ENCODE data around the gene IL18BP. TPM values are rescaled to one million over a fixed set of nuclear protein-coding genes. Genes with fewer than 3 reads are reported as not detected.

The IL18BP gene
- total RNA-seq, 1 donor from 2014 or later = 3.7 TPM

DNA sequence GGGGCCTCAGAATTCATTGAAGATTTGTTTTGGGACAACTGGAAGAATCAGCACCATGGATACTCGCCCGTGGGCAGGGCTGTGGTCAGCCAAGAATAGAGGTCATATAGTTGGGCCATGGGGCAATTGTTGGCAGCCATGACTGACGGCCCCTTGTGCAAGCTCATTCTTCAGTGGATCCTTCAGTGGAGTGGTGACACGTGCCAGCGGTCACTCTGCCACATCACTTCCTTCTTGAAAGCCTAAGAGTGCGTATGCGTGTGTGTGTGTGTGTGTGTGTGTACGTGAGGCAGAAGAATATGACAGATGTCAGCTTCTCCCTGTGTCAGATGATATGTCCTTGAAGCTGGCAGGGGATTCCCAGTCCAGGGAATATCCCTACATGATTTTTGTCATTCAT lies 1.8 kb upstream of the IL18BP start:
- DNase-seq = no peak

DNA sequence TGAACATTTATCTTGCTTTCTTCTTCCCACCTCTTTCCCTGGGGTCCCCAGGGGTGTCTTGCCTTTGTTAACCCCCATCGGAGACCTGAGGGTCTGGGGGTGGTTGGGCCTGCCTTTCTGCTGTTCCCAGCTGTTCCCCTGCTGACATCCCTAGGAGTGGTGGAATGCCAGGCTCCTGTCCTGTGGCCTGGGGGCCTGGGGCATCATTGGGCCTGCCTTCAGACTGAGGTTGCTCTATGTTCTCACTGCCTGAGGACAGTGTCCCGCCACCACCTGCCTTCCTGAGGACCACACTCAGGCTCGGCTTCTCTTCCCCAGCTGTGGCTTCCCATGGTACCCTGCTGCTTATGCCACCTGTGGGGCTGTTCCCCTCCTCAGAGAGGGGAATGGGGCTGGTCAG lies 1.1 kb upstream of the IL18BP start:
- DNase-seq = no peak

DNA sequence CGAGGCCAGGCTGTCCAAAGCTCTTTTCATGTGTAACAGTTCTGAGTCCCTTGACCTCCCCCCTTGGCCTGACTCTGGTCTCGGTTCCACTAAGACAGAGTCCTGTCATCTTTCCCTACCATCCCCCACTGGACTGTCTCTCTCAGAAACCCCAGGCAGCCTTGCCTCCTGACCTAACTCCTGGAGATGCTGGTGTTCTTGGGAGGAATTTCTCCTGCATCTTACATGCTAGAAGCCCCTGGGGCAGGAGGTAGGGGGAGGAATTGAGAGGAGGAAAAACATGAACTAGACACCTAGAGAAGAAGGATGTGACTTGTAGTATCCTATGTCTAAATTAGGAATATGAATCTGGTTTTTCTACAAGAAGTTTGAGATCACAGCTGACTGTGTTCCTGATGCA lies 648 bp upstream of the IL18BP start:
- DNase-seq = no peak

DNA sequence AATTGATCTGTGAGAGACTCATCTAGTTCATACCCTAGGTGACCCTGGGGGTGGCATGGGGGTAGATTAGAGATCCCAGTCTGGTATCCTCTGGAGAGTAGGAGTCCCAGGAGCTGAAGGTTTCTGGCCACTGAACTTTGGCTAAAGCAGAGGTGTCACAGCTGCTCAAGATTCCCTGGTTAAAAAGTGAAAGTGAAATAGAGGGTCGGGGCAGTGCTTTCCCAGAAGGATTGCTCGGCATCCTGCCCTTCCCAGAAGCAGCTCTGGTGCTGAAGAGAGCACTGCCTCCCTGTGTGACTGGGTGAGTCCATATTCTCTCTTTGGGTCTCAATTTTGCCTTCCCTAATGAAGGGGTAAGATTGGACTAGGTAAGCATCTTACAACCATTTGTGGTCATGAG lies 653 bp downstream of the IL18BP start:
- no peak for DNase-seq

DNA sequence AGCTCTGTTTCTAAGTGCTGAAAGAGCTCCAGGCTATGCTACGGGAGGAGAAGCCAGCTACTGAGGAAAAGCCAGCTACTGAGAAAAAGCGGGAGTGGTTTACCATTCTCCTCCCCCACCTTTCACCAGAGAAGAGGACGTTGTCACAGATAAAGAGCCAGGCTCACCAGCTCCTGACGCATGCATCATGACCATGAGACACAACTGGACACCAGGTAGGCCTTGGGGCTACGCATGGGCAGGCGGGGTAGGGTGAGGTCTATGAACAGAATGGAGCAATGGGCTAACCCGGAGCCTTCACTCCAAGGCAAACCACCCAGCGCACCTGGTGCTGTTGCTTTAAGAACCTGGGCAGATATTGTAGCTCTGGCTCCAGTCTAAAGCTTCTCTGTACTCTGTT lies 1.1 kb downstream of the IL18BP start:
- no peak for DNase-seq

DNA sequence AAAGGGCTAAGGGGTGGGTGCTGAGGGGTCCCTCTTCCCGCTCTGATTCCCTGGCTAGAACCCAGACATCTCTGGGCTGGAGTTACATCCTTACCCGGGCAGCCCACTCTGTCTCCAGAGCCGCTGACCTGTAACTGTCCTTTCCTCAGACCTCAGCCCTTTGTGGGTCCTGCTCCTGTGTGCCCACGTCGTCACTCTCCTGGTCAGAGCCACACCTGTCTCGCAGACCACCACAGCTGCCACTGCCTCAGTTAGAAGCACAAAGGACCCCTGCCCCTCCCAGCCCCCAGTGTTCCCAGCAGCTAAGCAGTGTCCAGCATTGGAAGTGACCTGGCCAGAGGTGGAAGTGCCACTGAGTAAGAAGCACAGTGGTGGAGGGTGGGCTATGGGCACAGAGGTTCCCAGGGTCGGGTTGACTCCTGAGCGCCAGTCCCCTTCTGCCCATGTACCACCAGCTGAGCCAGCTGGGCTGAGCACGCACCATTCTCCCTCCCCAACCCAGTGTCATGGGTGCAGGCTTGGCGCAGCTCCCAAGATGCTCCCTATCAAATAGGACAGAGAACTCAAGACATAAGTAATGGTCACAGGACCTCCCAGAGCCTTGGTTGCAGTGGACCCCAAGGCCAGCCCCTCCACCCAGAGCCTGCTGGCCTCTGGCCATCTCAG lies 1.6 kb downstream of the IL18BP start:
- DNase-seq = no peak

DNA sequence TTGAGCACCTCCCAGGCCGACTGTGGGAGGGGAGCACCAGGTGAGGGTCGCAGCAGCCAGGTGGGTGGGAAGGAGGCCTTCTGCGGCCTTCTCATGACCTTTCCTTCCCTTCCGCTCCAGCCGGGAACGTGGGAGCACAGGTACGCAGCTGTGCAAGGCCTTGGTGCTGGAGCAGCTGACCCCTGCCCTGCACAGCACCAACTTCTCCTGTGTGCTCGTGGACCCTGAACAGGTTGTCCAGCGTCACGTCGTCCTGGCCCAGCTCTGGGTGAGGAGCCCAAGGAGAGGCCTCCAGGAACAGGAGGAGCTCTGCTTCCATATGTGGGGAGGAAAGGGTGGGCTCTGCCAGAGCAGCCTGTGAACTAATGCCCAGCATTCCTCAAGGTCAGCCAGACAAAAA lies 2.6 kb downstream of the IL18BP start:
- no peak for DNase-seq

DNA sequence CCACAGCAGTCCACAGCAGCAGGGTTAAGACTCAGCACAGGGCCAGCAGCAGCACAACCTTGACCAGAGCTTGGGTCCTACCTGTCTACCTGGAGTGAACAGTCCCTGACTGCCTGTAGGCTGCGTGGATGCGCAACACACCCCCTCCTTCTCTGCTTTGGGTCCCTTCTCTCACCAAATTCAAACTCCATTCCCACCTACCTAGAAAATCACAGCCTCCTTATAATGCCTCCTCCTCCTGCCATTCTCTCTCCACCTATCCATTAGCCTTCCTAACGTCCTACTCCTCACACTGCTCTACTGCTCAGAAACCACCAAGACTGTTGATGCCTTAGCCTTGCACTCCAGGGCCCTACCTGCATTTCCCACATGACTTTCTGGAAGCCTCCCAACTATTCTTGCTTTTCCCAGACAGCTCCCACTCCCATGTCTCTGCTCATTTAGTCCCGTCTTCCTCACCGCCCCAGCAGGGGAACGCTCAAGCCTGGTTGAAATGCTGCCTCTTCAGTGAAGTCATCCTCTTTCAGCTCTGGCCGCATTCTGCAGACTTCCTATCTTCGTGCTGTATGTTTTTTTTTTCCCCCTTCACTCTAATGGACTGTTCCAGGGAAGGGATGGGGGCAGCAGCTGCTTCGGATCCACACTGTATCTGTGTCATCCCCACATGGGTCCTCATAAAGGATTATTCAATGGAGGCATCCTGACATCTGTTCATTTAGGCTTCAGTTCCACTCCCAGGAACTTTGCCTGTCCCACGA lies 3.3 kb downstream of the IL18BP start:
- peak; percentile 56 for DNase-seq

DNA sequence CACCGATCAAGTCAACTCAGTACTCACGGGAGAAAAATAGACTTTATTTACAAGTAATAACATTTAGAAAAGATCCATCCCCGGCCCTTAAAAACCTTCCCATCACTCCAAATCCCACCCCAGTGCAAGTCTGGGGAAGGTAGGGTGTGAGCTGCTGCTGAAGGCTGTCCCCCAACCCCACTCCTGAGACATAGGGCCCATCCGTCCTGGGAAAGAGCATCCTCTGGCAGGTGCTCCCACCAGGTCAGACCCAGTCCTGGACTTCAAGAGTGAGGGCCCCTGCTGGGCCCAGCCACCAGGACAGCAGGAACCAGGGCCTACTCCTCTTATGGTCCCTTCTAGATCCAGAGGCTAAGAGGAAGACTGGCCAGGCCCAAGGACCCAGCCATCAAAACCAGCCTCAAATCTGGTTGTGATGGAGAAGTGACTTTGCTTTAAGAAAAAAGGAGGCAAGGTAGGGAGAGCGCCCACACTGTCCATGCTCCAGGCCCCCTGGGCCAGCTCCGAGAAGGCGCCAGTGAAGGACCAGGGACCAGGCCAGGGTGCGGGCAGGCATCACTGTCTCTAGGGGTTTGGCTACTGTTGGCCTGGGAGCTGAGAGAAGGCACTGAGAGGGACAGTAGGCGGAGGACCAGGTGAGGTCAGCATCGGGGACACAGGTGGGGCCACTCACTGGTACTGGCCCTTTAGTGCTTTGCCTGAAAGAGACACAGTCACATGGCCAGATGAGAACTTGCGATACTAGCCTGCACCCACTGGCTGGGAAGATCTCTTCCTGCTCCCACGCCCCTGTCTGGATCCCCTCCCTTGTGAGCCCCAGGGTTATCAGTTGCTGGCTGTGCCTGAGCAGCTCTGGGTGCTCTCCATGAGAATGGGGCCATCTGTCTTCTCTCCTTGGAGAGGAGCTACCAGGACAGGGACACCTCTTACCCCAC lies 4.4 kb downstream of the IL18BP start:
- no peak for DNase-seq

DNA sequence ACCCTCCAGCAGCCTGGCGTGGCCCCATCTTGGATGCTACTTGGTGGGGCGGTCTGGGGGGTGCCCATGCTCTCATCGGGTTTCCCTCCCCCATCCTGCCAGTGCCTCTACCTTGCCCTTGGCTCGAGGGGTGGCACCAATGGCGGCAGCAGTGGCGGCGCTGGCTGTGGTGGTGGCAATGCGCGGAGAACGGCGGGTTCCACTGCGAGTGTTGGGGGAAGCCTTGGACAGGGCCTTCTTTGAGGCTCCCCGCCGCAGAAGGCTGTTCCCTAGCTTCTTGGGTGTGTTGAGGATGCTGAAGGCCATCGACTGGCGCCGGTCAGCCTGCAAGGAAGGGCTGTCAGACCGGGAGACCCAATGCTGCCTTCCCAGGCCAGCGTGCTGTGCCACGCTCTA lies 5.1 kb downstream of the IL18BP start:
- no peak for DNase-seq

DNA sequence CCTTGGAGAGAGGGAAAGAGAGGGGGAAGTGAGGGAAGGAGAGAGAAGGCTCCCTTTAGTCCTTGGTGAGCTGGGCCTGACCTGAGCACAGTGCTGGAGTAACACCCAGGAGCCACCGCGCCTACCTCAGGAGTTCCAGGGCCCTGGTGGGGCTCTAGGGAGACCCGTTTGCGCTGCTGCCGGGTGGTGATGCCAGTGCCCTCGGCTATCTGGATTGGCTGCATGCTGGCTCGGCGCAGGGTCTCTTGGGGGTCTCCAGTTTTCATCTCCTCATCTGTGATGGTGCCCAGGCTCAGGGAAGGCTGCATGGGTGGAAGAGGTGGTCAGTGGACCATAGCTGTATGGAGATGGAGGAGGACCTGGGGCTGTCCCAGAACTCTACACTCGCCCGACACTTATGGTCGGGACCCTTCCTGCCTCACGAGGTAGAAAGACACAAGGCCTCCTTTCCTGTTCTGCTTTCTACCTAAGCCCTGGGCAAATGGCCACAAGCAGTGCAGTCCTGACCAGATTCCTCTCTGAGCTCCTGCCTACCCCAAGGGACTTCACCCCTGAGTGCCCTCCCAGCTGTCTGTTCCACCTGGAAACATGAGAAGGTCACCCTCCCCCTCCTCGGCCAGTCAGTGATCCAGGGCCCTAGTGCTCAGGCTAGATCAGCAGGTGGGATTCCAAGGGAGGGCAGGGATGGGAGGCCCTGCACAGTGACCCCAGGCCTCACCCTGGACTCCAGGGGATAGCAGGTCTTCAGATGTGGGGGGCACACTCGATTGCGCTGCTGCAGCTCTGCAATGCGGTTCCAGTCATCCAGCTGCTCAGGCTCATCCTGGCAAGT lies 6.0 kb downstream of the IL18BP start:
- DNase-seq = no peak

DNA sequence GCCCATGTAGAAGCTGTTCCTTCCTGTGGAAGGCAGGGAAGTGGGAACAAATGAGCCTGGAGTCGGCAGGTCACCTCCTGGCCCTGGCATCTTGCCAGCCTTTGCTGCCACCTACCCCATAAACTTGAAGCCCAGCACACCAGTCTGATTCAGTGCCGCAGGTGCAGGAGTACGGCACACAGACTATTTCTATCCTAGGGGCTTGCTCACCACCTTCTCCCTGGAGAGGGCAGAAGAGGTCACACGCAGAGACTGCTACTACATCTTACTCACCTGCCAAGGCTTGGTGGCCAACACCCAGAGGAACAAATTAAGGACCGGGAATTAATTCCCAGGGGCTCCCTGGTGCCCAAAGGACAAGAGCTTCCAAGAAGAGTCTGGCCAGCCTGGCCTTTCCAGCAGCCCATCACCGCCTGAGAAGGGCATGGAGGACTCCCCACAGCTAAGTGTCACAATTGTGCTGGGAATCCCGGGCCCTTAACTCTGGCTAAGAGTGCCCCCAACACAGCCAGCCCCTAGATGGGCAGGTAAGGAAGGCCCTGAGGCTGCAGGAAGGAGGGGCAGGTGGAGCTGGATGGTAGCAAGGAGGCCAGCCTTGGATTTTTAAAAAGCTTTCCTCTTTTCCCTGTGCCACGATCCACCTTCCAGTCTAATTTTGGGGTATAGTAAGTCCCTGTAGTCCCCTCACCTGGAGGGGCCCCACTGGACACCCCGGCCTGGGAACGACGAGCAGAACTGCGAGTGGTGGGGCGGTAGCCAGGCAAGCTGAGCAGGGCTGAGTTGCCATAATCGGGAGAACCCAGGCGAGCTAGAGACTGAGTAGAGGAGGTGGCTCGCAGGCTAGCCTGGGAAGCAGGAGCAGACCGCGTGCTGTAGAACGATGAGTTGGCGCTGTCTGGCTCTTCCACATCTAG lies 6.9 kb downstream of the IL18BP start:
- DNase-seq = no peak

DNA sequence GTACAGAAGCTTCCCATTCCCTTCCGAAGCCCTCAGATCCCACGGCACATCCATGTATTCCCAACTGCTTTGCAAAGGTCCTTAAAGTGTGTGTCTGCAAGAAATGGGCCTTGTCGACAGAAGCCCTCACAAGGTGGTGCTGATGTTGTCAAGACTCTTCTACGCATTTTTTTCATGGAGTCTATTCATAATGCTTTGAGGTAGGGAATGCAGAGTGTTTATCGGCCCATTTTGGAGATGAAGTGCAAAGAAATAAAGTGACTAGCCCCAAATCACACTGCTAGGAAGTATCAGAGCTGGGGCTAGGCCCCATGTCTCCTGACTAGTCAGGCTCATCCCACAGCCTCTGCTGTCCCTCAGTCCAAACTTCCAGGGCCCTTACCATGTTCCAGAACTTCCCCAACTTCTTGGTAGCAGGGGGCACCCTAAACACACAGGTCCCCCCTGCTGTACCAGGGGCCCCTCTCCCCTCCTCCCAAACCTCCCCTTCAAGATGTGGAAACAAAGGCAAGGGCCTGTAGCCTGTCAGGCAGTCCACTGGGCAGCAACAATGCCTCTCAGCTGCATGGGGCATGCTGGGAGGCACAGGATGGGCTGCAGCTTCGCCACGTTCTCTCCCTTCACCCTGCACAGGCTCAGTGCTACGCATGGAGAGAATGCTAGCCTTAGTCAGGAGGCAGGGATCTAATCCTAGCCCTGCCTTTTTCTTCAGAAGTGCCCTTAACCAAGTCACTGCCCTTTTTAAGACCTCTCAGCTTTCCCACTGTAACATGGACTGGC lies 7.8 kb downstream of the IL18BP start:
- no peak for DNase-seq

DNA sequence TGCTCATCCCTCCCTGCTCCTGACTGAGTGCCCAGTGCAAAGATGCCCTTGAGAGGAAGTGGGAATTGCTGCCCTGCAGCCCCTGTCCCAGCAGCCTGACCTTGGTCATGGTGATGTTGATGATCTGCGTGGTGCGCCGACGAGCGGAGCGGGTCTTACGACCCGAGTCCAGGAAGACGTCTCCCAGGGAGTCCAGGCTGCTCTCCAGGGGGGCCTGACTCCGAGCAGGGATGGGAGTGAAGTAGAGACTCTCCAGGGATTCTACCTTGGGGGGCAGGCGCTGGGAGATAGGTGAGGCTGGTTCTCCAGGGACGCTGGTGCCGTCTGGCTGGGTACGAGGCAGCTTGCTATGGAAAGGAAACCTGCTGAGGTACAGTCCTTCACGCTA lies 8.4 kb downstream of the IL18BP start:
- DNase-seq = no peak

DNA sequence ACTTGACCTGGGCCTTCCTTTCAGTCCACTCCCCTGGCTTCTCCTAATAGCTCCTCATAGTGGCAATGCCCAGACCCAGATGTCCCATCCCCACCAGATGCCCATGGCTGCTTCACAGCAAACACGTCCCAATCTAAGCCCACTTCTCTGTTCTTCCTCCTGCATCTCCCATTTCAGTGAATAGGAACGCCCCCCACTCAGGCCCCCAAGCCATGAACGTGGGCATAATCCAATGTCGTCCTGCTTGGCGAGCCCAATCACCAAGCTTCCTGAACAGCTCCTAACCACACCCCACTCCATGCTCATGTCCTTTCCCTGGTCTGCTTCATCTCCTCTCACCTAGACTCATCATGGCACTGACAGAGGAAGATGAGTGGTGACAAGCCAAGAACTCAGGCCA lies 8.9 kb downstream of the IL18BP start:
- DNase-seq = no peak

DNA sequence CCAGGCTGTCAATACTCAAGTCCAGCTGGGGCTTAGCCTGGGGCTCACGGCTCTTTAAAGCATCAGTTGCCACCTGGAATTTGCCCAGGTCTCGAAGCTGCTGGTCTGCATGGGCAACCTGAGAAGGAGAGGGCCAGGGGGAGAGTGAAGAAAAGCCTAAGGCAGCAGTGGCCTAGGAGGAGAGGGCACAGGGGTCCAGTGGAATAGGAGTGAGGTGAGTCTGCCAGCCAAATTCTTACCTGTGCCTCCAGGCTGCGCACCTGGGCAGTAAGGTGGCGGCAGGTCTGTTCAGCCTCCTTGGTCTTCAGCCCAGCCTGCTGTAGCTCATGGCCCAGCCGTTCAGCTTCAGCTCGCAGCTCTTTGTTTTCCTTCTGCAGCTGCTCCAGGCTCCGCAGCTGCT lies 10.0 kb downstream of the IL18BP start:
- DNase-seq = no peak

DNA sequence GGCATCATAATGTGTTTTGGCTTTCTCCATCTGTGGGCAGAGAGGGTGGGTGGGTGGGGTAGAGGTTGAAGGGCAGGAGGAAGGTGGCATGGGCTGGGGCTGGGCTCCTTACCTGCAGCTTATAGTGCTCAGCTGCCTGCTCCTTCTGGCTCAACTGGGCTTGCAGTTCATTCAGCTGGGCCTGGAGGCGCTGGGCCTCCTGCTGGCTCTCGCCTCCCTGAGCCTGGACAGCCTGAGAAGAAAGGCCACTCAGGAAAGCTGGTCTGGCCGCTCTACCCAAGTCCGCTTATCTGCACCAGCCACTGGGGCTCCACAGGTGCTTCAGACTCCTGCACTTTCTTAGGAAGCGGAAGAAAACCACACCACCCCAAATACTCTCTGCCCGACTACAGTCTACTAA lies 10.4 kb downstream of the IL18BP start:
- DNase-seq = no peak

DNA sequence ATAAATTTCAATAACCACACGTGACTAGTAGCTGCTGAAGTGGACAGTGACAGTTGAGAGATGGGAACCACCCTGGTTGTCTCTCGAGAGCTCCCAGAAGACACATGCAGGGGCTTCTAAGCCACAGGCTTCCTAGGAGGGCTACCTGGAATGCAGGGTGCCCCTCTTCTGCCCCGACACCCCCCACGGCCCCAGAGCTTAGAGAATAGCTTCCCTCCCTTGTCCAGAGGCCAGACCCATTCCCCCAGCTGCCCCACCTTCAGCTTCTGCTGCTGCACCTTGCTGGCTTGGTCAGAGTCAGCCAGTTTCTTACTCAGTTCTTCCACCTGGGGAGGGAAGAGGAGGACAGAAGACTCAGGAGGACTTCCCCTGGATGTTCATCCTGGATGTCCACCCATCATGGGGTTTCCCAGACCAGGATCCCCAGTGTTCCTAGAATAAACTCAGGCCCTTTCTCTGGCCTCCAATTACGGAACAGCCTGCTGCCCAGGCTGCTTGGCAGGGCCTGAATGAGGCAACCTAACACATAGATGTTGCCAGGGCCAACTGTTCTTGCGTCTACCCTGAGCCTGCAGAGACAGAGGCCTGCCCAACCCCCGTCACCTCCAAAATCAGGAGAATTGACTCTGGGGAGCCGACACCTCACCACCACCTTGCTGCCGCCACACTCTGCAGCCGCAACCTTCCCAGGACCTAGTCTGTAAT lies 12.0 kb downstream of the IL18BP start:
- no peak for DNase-seq

DNA sequence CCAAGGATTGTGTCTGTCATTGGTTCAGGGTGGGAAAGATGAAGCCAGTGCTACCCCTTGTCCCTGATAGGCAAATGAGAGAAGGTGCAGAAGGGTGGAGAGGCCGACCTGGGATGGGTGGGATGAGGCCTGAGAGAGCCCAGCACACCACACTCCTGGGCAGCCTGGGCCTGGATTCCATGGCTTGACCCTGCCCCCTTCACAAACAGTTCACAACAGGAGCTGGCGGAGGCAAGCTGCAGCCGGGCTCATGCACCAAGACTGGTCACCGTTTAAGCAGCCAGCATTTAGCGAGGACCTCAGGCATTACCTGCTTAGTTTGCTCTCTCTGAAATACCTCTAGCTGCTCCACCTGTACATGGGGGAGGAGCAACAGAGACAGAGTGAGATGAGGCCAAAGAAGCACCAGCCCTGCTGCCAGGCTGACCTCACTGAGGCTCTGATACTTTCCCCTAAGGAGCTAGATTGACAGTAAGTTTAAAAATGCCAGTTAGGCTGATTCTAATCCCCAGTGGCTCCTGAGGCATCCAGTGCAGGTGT lies 13.5 kb downstream of the IL18BP start:
- no peak for DNase-seq

Data from skin of body (tissue), 2 donors.